ENCODE measurements around the gene CACNA1C.

CACNA1C gene

GRCh38 chr12:2347844-2348481, 295.2 kb downstream of the CACNA1C start:
- no peak for DNase-seq

DNA sequence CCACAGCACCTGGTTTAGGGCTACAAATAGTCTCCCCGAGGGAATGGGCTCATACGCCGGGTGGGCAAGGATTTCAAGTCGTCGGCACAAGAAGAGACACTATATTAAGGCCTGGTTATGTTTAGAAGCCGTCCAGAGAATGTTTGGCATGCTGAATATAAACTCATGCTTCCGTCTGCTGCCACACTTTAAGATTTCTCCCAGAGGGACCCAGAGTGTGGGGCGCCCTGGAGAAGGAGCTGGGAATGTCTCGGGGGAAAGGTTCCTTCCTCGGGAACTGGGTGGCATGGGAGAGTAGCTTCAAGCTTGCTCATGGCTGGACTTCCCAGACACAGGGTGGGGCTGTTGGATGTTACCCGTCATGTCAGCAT, 295.7 kb downstream of the CACNA1C start:
- no peak for DNase-seq

DNA sequence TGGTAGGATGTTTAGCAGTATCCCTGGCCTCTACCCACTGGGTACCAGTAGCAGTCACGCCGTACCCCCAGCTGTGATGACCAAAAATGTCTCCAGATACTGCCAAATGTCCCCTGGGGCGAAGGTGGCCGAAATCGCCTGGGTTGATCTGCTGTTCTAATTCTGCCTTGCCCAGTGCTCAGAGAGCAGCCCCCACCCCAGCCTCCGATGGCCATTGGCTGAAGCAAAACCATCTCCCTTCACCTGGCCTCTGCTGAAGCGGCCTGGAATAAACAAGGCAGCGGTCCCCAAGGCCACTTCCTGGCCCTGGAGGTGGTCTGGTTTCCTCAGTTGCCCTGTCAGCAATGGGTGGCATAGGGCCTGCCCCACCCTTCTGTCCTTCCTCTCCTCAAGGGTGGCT, 298.4 kb downstream of the CACNA1C start:
- DNase-seq: no peak

DNA sequence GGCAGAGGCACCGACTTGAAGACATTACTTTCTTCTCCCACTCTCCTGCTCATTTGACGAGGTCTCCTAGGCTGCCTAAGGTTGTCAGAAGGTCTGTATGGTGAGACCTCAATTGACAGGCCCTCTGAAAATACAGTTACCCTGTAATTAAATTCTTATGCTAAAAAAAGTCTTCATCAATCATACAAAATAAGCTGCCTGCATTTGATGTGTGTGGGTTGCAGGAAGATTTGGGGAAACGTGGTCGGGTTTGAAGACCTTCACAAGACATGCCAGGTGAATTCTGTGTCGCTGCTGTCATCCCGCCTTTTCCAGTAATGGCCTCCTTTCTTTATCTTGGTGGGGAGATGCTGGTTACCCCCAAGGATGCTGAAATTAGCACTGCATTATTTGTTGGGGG, 299.4 kb downstream of the CACNA1C start:
- no peak for DNase-seq

- no peak for DNase-seq
These were observed 300.5 kb downstream of the CACNA1C start for GRCh38 chr12:2353281-2353680.

GRCh38 chr12:2353691-2354090, 300.9 kb downstream of the CACNA1C start:
- no peak for DNase-seq

DNA sequence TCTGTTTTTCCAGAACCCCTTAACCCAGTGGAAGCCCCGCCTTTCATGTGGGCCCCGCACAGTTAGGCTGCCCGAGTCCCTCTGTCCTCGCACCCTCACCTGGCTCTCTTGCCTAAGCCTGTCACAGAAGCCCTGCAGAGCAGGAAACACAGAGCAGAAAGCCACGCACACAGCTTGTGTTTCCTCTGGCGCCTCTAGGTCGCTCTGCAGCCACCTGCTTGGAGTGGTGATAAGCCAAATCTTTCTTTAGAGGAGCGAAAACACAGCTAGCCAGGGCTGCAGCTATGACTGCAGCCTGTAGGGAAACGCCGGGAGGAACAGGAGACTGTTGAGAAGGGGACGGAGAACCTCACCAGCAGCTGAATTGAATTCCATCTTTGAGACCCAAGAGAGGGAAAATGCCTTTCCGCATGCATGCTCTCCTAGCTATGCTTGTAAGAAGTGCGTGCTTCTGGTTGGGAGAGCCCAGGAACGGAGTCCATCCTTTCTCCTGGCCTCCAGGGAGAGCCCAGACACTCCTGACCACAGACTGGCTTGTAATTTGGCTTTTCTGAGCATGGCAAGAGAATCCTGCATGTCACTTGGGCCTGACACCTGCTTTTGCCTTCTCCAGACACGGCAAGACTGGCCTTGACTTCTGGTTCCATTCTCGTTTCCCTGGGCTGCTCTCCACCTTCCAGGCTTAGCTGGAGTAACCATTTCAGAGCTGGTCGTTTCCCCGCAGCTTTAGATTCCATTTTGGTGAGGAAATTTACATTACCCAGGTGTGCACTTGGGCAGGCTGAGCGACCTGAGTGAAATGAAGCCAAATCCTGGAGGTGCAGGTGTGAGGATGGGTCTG, 301.6 kb downstream of the CACNA1C start:
- DNase-seq: no peak

- no peak for DNase-seq
These were observed 302.4 kb downstream of the CACNA1C start for GRCh38 chr12:2355198-2355597.

GRCh38 chr12:2355604-2356003, 302.8 kb downstream of the CACNA1C start:
- DNase-seq: no peak

GRCh38 chr12:2356601-2357125, 303.9 kb downstream of the CACNA1C start:
- DNase-seq: no peak

- no peak for DNase-seq
These were observed 306.3 kb downstream of the CACNA1C start for GRCh38 chr12:2358986-2359658.

DNA sequence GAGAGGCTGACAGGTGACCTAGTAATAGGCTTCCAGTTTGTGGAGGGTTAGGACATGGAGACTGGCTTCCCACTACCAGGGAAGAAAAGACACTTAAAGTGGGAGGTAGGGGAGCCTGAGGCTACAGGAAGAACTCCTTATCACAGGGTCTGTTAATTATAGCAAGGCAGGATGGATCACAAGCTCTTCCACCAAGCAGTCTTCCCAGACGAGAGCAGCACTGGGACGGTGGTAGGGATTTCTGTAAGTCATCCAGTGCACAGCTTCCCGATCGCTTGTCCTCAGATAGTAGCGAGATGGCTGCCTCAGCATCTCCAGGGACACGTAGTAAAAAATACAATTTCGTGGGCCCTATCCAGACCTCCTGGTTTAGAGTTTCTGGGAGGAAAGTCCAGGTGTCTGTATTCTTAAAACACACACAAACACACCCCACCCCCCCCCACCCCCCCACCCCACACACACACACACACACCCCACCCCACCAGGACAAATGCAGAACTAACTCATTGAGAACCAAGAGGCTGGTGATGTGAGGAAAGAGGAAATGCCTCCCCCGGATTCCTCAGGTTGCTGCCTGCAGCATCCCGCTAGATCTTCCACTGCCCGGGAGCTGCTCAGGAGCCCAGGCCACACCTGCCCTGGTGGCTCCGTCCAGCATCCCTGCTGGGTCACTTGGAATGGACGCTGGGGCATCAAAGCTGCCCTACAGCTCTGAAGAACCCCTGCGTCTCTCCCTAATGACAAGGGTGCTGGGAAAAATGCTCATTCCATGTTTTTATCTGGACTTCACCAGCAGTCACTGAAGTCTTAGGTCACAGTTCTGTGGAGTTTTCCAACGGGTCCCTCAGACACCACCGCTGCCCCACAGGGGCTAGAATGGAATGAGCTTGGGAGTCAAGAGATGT, 307.2 kb downstream of the CACNA1C start:
- DNase-seq: no peak

DNA sequence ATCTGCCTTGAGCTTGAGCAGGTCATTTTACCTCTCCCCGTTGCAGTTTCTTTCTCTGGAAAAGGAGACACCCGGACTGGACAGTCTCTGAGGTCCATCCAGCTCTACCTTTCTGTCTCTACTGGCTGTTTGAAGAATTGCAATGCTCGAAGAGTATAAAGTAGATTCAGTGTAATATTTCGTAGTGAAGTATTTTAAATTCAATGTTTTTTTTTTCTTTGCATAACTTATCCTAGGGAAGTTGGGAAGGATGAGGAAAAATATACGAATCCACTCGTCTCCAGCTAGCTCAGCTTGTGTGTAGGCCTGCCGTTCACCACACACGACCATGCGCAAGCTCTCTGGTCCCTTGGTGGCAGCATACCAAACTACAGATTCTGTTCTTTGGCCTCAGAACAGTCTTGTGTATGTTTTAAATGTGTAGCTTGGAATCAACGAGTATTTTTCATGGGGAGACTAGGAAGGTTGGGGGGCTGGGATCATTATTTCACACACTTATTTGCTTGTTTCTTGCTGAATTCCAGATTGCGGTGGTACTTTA, 307.9 kb downstream of the CACNA1C start:
- no peak for DNase-seq

DNA sequence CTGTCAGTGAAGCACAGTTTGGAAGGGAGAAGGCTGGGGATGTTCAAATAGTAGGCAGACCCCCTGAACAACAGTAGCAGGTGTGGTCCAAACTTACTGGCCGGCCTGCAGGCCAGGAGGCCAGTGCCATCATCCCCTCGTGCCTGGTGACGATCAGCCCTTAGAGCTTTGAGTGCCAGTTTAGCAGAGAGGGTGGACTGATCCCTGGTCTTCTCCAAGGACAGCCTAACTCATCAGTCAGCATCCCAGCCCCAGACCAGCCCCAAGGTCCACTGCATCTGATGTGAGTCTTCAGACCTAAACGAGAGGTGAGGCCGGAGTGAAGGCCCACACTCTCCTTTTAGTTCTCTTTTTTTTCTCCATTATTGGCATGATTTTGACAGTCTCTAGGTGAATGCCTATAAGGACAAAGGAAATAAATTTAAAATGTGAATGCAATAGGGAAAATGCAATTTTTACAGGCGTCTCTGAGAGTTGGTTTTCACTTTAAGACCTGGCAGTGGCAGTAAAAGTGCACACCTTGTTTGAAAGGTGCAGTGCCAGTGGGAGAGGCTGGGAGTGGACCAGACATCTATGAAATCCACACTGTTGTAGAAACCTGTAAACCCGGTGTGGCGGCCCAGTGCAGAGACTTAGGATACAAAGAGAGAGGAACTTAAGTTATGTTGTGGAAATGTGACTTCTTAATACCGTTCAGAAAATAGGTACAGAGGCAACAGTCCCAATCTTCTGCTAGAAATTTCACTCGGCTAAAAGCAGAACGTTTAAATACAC, 311.2 kb downstream of the CACNA1C start:
- no peak for DNase-seq

GRCh38 chr12:2364631-2365051, 311.9 kb downstream of the CACNA1C start:
- no peak for DNase-seq

DNA sequence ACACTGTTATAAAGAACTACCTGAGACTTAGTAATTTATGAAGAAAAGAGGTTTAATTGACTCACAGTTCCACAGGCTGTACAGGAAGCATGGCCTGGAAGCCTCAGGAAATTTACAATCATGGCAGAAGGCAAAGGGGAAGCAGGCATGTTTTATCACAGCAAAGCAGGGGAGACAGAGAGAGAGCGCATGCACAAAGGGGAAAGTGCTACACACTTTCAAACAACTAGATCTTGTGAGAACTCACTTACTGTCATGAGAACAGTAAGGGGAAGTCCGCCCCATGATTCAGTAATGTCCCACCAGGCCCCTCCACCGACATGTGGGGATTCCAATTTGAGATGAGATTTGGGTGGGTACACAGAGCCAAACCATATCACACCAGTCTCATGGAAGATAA, 313.9 kb downstream of the CACNA1C start:
- no peak for DNase-seq

- DNase-seq: no peak
These were observed 319.4 kb downstream of the CACNA1C start for GRCh38 chr12:2372178-2372577.

- no peak for DNase-seq
These were observed 319.9 kb downstream of the CACNA1C start for GRCh38 chr12:2372735-2373134.

DNA sequence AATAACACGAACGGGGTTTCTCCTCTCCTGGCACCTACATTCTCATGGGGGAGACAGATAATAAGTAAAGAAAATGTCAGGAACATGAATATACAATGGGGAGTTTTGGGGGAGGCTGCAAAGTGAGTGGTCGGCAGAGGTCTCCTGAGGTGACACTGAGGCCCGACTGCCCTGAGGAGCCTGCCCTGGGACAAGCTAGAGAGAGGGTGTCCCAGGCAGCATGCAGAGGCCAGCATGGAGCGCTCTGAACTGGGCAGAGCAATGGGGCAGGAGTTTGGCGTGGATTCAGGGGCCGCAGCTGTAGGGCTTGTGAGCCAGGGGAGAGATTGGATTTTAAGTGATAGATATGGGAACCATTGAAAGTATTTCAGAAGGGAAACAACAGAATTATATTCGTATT, 320.5 kb downstream of the CACNA1C start:
- DNase-seq: no peak

DNA sequence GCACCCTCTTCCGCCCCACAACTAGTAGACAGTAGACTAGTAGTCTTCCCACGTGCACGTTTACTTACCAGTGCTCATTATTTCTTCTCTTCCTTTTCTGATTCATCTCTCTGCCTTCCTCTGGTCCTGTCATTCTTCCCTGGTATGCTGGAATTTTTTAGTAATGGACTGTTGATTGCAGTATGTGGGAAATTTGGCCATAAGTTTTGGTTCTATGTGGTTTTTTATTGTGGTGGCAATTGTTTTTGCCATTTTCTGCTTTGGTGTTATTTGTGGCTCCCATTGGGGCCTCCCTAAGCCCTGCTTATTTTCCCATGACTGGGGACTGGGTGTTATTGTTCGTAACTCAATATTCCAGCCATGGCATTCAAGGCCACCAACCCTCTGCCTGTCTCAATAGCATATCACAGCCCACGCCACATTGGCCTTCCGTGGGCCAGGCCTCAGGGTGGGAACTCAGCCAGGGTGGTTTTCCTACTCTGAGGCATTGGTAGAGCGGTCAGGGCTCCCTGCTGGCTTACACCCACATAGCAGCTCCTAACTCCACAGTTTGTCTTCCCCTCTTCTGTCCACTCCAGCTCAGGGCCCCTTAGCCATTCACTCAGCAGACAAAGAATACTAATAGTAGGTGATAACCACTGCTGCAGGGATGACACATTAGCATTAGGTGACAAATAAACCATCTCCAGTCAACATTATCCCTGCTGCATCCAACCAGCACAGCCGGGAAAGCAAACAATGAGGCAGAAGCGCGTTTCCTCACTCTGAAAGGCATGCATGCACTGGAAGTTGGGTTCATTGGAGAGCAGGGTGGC, 321.5 kb downstream of the CACNA1C start:
- DNase-seq: no peak

- no peak for DNase-seq
These were observed 323.1 kb downstream of the CACNA1C start for GRCh38 chr12:2375871-2376270.
